Endothelial cell of umbilical vein (primary cell): ENCODE measurements around the gene FRMD4A.

ENCODE experiments used
- CTCF ChIP-seq, 2 donors: IDR thresholded peaks; 1 replicate in 1 of 2; 2 replicates in 1 of 2; pipeline ENCODE4 v1.5.1; 2011; ENCODE audit warnings: low read length in 2 of 2, mild to moderate bottlenecking in 2 of 2, moderate library complexity in 2 of 2, control low read depth in 1 of 2, inconsistent platforms in 1 of 2, low read depth in 1 of 2; ENCODE audit not compliant: insufficient read depth in 1 of 2; ENCODE audit errors: extremely low read depth in 1 of 2
- EZH2 ChIP-seq: IDR thresholded peaks from 2 replicates; pipeline ENCODE4 v1.6.1; 2012; ENCODE audit warnings: borderline replicate concordance, low read depth, mild to moderate bottlenecking, moderate library complexity, low read length, inconsistent platforms; ENCODE audit not compliant: severe bottlenecking

GRCh38 chr10:14306190-14306589, 24.5 kb downstream of the FRMD4A start:
- TF ChIP-seq CTCF (IDR thresholded peaks at IDR 0.05; ENCODE audit: extremely low read depth in 1 of 2, insufficient read depth in 1 of 2, low read depth in 1 of 2, low read length in 2 of 2): no peak
- TF ChIP-seq EZH2: no peak
